HEK293 (cell line): ENCODE results near the gene NHS.

Source experiments
- CTCF ChIP-seq: fragments of 450-650 bp; formaldehyde crosslinking; IDR thresholded peaks from 2 replicates; pipeline ENCODE4 v1.5.1; 2016; ENCODE audit warnings: missing biosample characterization, missing genetic modification characterization
- PATZ1 ChIP-seq: fragments of 450-650 bp; formaldehyde crosslinking; IDR thresholded peaks from 2 replicates; pipeline ENCODE4 v1.5.1; 2016; ENCODE audit warnings: missing biosample characterization, missing genetic modification characterization
- REPIN1 ChIP-seq: fragments of 450-650 bp; formaldehyde crosslinking; IDR thresholded peaks from 2 replicates; pipeline ENCODE4 v1.5.1; 2017; ENCODE audit warnings: missing biosample characterization, missing genetic modification characterization, low read depth
- SETDB1 ChIP-seq: IDR thresholded peaks from one replicate; pipeline ENCODE4 v1.6.1; 2017; ENCODE audit warnings: mild to moderate bottlenecking, low read length, moderate library complexity, mixed read lengths; ENCODE audit not compliant: insufficient read length
- SP2 ChIP-seq: fragments of 450-650 bp; formaldehyde crosslinking; IDR thresholded peaks from 2 replicates; pipeline ENCODE4 v1.5.1; 2016; ENCODE audit warnings: missing biosample characterization, missing genetic modification characterization
- YY1 ChIP-seq: fragments of 450-650 bp; formaldehyde crosslinking; IDR thresholded peaks from 2 replicates; pipeline ENCODE4 v1.5.1; 2018; ENCODE audit warnings: missing biosample characterization, missing genetic modification characterization
- YY2 ChIP-seq: fragments of 450-650 bp; formaldehyde crosslinking; IDR thresholded peaks from 2 replicates; pipeline ENCODE4 v1.5.1; 2016; ENCODE audit warnings: missing biosample characterization, missing genetic modification characterization
- ZNF157 ChIP-seq: fragments of 450-650 bp; formaldehyde crosslinking; IDR thresholded peaks from 2 replicates; pipeline ENCODE4 v1.5.1; 2016; ENCODE audit warnings: missing biosample characterization, missing genetic modification characterization
- ZNF239 ChIP-seq: fragments of 450-650 bp; formaldehyde crosslinking; IDR thresholded peaks from 2 replicates; pipeline ENCODE4 v1.5.1; 2016; ENCODE audit warnings: missing biosample characterization, missing genetic modification characterization
- ZNF843 ChIP-seq: fragments of 450-650 bp; formaldehyde crosslinking; IDR thresholded peaks from 2 replicates; pipeline ENCODE4 v1.5.1; 2016; ENCODE audit warnings: missing biosample characterization, missing genetic modification characterization

- TF ChIP-seq REPIN1 (tag by site-specific recombination) (no peak), ZNF239 (no peak), SP2 (tag by site-specific recombination) (no peak), CTCF (tag by site-specific recombination) (no peak), PATZ1 (tag by site-specific recombination) (no peak), YY1 (no peak), SETDB1 (no peak), YY2 (tag by site-specific recombination) (no peak), ZNF843 (tag by site-specific recombination) (no peak), ZNF157 (tag by site-specific recombination) (no peak)
Observed at GRCh38 chrX:17580539-17581152, 205.6 kb downstream of the NHS start.
